ENCODE data around the gene ANGEL1. TPM values are rescaled to one million over a fixed set of nuclear protein-coding genes. Genes with fewer than 3 reads are reported as not detected.

ANGEL1 gene
- total and polyA plus RNA-seq, 9 of the 15 experiments (the other 6 are each of a cell fraction or from before 2014, with no cell fraction given): 2.1 to 22.2 (median 7.3) TPM

DNA sequence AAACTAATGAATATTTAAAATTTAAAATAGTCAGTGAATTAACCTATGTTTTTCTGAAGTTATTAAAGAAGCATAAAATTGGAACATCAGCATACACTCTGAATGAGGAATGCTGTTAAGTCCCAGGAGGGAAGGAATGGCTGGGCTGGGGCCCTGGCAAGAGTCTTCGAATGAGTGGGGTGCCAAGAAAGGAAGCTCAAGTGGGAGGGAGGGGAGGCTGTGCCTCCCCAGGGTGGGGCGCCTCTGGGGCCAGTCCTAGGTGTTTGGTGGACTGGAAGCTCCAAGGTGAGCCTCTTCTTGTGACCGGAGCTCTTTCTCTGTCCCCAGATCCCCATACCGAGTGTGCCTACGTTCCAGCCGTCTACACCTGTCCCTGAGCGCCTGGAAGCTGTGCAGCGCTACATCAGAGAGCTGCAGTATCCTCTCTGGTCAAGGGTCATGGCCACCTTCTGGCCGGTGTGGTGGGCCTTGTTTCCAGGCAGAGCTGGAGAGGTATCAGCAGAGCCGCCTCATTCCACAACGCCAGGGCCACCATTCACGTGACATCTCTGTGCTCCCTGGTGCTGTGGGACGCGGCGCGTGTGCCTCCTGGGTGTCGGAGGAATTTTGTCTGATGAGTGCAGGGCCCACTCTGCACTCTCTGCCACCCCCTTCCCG lies 42.9 kb downstream of the ANGEL1 start (continued):
- no peak for TF ChIP-seq ZNF318 (IDR thresholded peaks at IDR 0.05; ENCODE audit: borderline replicate concordance in 1 of 2, low read depth in 1 of 2)
- no peak for TF ChIP-seq TAL1 (IDR thresholded peaks at IDR 0.05)
- TF ChIP-seq THRAP3 (IDR thresholded peaks at IDR 0.05; ENCODE audit: borderline replicate concordance): no peak

All from K562 (cell line).